ENCODE data around the gene STRIT1.
"Not testable (repeated sequence)": the region's sequence is repeated elsewhere in the genome, so short reads cannot be mapped to it uniquely, and the experiment has no call there.

The STRIT1 gene

GRCh38 chr3:155297100-155297499 is 3.6 kb upstream of the STRIT1 start:
- Mint-ChIP-seq H3K27me3 (peaks cover 2% of the 10 kb centered on the region), H3K27ac (no peak overlapping the region), H3K9me3 (ENCODE audit: low read depth) (peaks cover 5% of the 10 kb centered on the region), H3K36me3 (no peaks in the 10 kb centered on the region), H3K4me1 (ENCODE audit: low read depth) (no peaks in the 10 kb centered on the region), H3K4me3 (no peak overlapping the region)

DNA sequence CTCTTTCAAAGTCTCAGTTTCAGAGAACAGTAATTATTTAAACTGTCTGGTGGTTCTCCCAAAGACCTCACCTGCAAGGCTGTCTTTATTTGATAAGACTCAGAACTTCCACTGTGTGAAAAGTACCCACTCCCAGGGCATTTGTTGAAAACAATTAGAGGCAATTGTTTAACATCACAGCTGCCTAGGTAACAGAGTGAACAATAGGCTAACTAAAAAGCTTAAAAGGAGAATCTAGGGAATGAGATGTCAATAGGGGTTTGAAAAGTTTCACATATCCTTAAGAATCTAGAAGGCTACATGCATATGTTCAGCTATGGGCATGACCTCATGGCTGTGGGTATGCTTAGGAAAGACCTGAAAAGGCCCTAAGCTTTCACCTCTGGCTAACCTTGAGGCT is 2.9 kb upstream of the STRIT1 start:
- Mint-ChIP-seq H3K36me3 (no peaks in the 10 kb centered on the region), H3K27me3 (peaks cover 2% of the 10 kb centered on the region), H3K4me1 (ENCODE audit: low read depth) (no peaks in the 10 kb centered on the region), H3K9me3 (ENCODE audit: low read depth) (peaks cover 5% of the 10 kb centered on the region), H3K27ac (no peak overlapping the region), H3K4me3 (no peak overlapping the region)

- Mint-ChIP-seq H3K9me3 (ENCODE audit: low read depth) (peaks cover 5% of the 10 kb centered on the region), H3K36me3 (no peaks in the 10 kb centered on the region), H3K4me1 (ENCODE audit: low read depth) (no peaks in the 10 kb centered on the region), H3K27ac (no peak overlapping the region), H3K4me3 (no peak overlapping the region), H3K27me3 (peaks cover 2% of the 10 kb centered on the region)
These were observed 790 bp downstream of the STRIT1 start for GRCh38 chr3:155292693-155293092.

- H3K27me3 Mint-ChIP-seq = no peaks in the 10 kb centered on the region
- H3K4me3 Mint-ChIP-seq = no peak overlapping the region
- H3K27ac Mint-ChIP-seq = no peak overlapping the region
- no peaks in the 10 kb centered on the region for H3K36me3 Mint-ChIP-seq
- H3K4me1 Mint-ChIP-seq (ENCODE audit: low read depth) = no peaks in the 10 kb centered on the region
- peaks cover 1% of the 10 kb centered on the region for H3K9me3 Mint-ChIP-seq (ENCODE audit: low read depth)
These were observed 1.4 kb downstream of the STRIT1 start for GRCh38 chr3:155292133-155292532.

GRCh38 chr3:155286736-155287135 is 6.7 kb downstream of the STRIT1 start:
- H3K27me3 Mint-ChIP-seq = no peaks in the 10 kb centered on the region
- no peaks in the 10 kb centered on the region for H3K36me3 Mint-ChIP-seq
- no peaks in the 10 kb centered on the region for H3K4me1 Mint-ChIP-seq (ENCODE audit: low read depth)
- no peak overlapping the region for H3K27ac Mint-ChIP-seq
- no peaks in the 10 kb centered on the region for H3K9me3 Mint-ChIP-seq (ENCODE audit: low read depth)
- no peak overlapping the region for H3K4me3 Mint-ChIP-seq

- no peaks in the 10 kb centered on the region for H3K9me3 Mint-ChIP-seq (ENCODE audit: low read depth)
- no peaks in the 10 kb centered on the region for H3K27me3 Mint-ChIP-seq
- no peak overlapping the region for H3K4me3 Mint-ChIP-seq
These were observed 7.5 kb downstream of the STRIT1 start for GRCh38 chr3:155285936-155286335.

GRCh38 chr3:155283092-155284056 is 10.1 kb downstream of the STRIT1 start:
- Mint-ChIP-seq H3K27ac (no peak overlapping the region), H3K9me3 (ENCODE audit: low read depth) (peaks cover 7% of the 10 kb centered on the region), H3K4me3 (no peak overlapping the region), H3K27me3 (no peaks in the 10 kb centered on the region), H3K36me3 (no peaks in the 10 kb centered on the region), H3K4me1 (ENCODE audit: low read depth) (no peaks in the 10 kb centered on the region)

More at GRCh38 chr3:155285936-155286335, 7.5 kb downstream of the STRIT1 start:
- Mint-ChIP-seq H3K4me1 (ENCODE audit: low read depth) (no peaks in the 10 kb centered on the region), H3K27ac (no peak overlapping the region), H3K36me3 (no peaks in the 10 kb centered on the region)

GRCh38 chr3:155282385-155283091 is 10.9 kb downstream of the STRIT1 start:
- Mint-ChIP-seq H3K4me3 (no peak overlapping the region), H3K36me3 (no peaks in the 10 kb centered on the region), H3K4me1 (ENCODE audit: low read depth) (no peaks in the 10 kb centered on the region), H3K9me3 (ENCODE audit: low read depth) (peaks cover 7% of the 10 kb centered on the region), H3K27me3 (no peaks in the 10 kb centered on the region), H3K27ac (no peak overlapping the region)

DNA sequence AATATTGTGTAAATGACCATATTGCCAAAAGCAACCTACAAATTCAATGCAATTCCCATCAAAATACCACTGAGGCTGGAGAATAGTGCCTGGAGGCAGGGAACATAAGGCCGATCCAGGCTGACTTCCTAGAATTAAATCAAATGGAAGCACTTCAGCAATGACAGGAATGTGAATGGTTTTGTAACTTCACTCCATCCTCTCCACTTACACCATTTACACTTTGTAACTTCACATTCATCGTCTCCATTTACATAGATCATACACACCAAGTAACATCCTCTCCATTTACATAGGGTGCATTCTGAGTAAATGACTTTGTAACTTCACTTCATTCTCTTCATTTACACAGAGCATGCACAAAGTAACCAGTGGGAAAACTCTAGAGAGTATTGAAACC is 11.6 kb downstream of the STRIT1 start:
- H3K27ac Mint-ChIP-seq = no peak overlapping the region
- H3K9me3 Mint-ChIP-seq (ENCODE audit: low read depth) = peaks cover 7% of the 10 kb centered on the region
- no peak overlapping the region for H3K4me3 Mint-ChIP-seq
- no peaks in the 10 kb centered on the region for H3K36me3 Mint-ChIP-seq
- no peaks in the 10 kb centered on the region for H3K27me3 Mint-ChIP-seq
- H3K4me1 Mint-ChIP-seq (ENCODE audit: low read depth) = no peaks in the 10 kb centered on the region

DNA sequence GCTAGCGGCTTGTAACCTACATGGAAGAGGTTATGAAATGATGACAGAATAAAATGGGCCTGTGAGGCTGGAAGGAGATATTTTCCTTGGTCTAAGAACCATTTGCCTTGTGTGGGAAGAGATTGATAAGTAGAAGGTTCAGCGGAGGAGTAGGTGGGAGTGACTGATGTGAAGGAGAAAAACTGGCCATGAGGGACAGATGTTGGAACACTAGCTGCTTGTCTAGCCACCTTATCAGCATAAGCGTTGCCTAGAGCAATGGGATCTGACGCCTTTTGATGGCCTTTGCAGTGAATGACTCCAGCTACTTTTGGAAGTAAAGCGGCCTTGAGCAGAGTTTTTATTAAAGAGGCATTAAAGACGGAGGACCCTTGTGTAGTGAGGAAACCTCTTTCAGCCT is 17.4 kb downstream of the STRIT1 start:
- H3K4me3 Mint-ChIP-seq; H3K4me1 Mint-ChIP-seq (ENCODE audit: low read depth); H3K9me3 Mint-ChIP-seq (ENCODE audit: low read depth); H3K36me3 Mint-ChIP-seq; H3K27ac Mint-ChIP-seq; H3K27me3 Mint-ChIP-seq: not testable (repeated sequence)

DNA sequence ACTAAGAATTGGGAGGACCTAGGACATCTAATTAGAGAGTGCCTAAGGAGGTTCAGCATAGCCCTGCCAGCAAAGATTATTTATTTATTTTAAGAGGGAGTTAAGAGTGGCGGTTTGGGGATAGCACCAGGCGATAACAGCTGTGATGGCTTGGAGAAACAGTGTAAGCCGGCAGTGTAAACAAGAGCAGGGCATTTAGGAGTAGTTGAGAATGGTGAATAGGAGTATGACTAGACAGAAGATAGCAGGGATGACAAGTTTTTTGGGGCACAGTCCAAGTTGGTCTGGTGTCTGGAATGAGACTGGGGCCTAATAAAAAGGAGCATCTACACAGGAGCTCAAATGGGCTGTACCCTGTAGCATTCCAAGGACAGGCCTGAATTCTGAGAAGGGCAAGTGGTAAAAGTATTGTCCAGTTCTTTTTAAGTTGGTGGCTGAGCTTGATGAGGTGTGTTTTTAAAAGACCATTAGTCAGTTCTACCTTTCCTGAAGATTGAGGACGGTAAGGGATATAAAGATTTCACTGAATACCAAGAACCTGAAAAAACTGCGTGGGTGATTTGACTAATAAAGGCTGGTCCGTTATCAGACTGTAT is 18.2 kb downstream of the STRIT1 start:
- H3K36me3 Mint-ChIP-seq; H3K27me3 Mint-ChIP-seq; H3K9me3 Mint-ChIP-seq (ENCODE audit: low read depth); H3K4me3 Mint-ChIP-seq; H3K4me1 Mint-ChIP-seq (ENCODE audit: low read depth); H3K27ac Mint-ChIP-seq: not testable (repeated sequence)

DNA sequence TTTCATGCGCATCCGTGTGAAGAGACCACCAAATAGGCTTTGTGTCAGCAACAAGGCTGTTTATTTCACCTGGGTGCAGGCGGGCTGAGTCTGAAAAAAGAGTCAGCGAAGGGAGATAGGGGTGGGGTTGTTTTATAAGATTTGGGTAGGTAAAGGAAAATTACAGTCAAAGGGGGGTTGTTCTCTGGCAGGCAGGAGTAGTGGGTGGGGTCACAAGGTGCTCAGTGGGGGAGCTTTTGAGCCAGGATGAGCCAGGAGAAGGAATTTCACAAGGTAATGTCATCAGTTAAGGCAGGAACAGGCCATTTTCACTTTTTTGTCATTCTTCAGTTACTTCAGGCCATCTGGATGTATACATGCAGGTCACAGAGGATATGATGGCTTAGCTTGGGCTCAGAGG is 19.0 kb downstream of the STRIT1 start:
- not testable (repeated sequence) for H3K4me3 Mint-ChIP-seq; H3K27ac Mint-ChIP-seq; H3K27me3 Mint-ChIP-seq; H3K4me1 Mint-ChIP-seq (ENCODE audit: low read depth); H3K9me3 Mint-ChIP-seq (ENCODE audit: low read depth); H3K36me3 Mint-ChIP-seq

DNA sequence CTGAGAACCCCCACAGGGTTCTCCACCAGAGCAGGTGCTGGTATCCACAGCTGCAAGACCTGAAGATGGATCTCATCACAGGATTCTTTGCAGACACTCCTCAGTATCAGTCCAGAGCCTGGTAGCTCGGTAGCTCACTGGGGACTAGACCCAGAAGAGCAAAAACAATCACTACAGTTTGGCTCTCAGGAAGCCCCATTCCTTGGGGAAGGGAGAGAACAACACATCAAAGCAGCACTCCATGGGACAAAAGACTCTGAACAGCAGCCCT is 22.2 kb downstream of the STRIT1 start:
- Mint-ChIP-seq H3K9me3 (ENCODE audit: low read depth) (no peaks in the 10 kb centered on the region), H3K4me3 (no peak overlapping the region), H3K4me1 (ENCODE audit: low read depth) (no peaks in the 10 kb centered on the region), H3K27ac (no peak overlapping the region), H3K27me3 (no peaks in the 10 kb centered on the region), H3K36me3 (no peaks in the 10 kb centered on the region)

DNA sequence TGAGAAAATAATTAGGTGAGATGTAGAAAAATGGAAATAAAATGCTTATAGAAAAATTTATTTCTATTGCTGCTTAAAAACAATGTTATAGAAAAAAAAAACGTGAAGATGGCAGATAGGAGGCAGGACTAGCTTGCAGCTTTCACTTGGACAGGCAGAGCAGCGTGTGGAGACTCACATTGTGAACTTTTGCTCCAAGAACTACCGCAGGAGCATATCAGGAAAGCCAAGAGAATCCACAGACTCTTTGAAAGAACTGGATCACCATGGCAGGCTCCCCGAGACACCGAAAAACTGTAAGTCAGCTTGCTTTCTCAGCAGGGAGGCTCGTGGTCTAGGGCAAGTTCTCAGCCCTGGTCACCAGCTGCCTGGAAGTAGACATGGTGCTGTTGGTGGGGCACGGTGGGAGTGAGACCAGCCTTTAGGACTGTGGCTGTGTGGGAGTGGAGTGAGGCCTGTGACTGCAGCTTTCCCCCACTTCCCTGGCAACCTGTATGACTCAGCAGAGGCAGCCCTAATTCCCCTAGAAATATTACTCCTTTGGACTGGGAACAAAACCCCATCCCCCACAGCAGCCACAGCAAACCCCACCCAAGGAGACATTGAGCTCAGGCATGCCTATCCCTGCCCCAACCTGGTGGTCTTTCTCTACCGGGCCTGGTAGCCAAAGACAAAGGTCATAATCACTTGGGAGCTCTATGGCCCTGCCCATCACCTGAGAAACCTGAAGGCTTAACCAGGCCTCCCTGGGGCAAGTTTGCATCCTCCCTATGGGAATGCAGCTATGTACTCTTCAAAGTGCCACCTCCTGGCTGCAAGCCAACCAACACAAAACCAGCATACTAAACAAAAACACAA is 22.8 kb downstream of the STRIT1 start:
- Mint-ChIP-seq H3K4me3 (no peak overlapping the region), H3K27ac (no peak overlapping the region), H3K27me3 (no peaks in the 10 kb centered on the region), H3K36me3 (no peaks in the 10 kb centered on the region), H3K4me1 (ENCODE audit: low read depth) (no peaks in the 10 kb centered on the region), H3K9me3 (ENCODE audit: low read depth) (no peaks in the 10 kb centered on the region)

DNA sequence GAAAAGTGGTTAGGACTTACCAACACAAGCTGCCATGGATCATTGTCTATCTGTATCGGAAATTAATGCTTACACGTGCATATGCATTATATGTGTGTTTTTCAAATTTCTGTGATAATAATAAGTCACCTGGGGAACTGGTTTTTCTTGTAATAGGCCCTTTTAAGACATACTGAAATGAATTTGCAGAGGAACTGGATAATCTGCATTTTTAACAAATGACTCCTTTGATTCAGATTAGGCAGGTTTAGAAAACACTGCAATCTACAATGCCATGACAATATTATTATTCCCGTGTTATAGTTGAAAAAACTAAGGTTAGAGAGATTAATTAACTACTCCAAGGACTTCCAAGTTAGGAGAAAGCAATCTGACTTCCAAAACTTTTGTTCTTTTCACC is 23.4 kb downstream of the STRIT1 start:
- H3K4me1 Mint-ChIP-seq (ENCODE audit: low read depth) = no peaks in the 10 kb centered on the region
- H3K36me3 Mint-ChIP-seq = no peaks in the 10 kb centered on the region
- no peaks in the 10 kb centered on the region for H3K9me3 Mint-ChIP-seq (ENCODE audit: low read depth)

More for the DNA sequence above, 23.4 kb downstream of the STRIT1 start:
- no peak overlapping the region for H3K27ac Mint-ChIP-seq
- H3K4me3 Mint-ChIP-seq = no peak overlapping the region
- no peaks in the 10 kb centered on the region for H3K27me3 Mint-ChIP-seq
